Mucosa of descending colon (tissue), 3 donors: ENCODE results near the gene SLC16A7. TPM values are rescaled to one million over a fixed set of nuclear protein-coding genes. Genes with fewer than 3 reads are reported as not detected.

Source experiments
- ATAC-seq: fragments of 200-7000 bp; cut with Tn5 transposase; one replicate; pipeline ENCODE4 v1.9.1; 2020; ENCODE audit warnings: mild to moderate bottlenecking, moderate library complexity
- DNase-seq, 3 donors: peaks; one replicate each; pipeline ENCODE4 v3.0.0-alpha.2; 2020
- H3K36me3 ChIP-seq: fragments of 200-600 bp; one replicate; pipeline ENCODE4 v1.8.0; 2021; ENCODE audit warnings: low read depth, mild to moderate bottlenecking
- H3K4me1 ChIP-seq: fragments of 200-600 bp; one replicate; pipeline ENCODE4 v1.8.0; 2021; ENCODE audit warnings: low read depth, mild to moderate bottlenecking
- H3K4me3 ChIP-seq: fragments of 200-600 bp; one replicate; pipeline ENCODE4 v1.8.0; 2021; ENCODE audit warnings: mild to moderate bottlenecking
- H3K9me3 ChIP-seq: fragments of 200-600 bp; one replicate; pipeline ENCODE4 v1.8.0; 2021; ENCODE audit warnings: mild to moderate bottlenecking
- intact Hi-C, 2 donors: fragments of 100-400 bp; cut with DNase I in 1 of 2; cut with micrococcal nuclease in 1 of 2; formaldehyde crosslinking; loops; one replicate each; pipeline versions ENCODE4 v1.11.0 to v1.11.1; 2022; cut with DNase I, micrococcal nuclease
- total RNA-seq, 3 donors: library from RNA; stranded (reverse); fragmentation: NEBNext Ultra II Directional in 2 of 3; extraction: Animal tissue kit (Norgen Biotek cat#: 25700) in 2 of 3; gene quantifications; one replicate each; pipeline versions ENCODE4 v1.2.1 to v1.2.4, GENCODE V29; 2021 to 2023
- TF ChIP-seq, protein P1 (sequence below): fragments of 200-600 bp; IDR thresholded peaks from one replicate; pipeline ENCODE4 v1.8.0; 2022; ENCODE audit warnings: antibody characterized with exemption, mild to moderate bottlenecking
- donor health status: DM: no; HTN: no; CAD: no; lungs with moderate emphysema.
- donor health status: DM: no; HTN: no; CAD: no.
- donor health status: DM: no; HTN: yes; CAD: no.

SLC16A7 gene
- total RNA-seq, 3 donors from 2014 or later = 8.6 to 10.8 (median 9.0) TPM

DNA sequence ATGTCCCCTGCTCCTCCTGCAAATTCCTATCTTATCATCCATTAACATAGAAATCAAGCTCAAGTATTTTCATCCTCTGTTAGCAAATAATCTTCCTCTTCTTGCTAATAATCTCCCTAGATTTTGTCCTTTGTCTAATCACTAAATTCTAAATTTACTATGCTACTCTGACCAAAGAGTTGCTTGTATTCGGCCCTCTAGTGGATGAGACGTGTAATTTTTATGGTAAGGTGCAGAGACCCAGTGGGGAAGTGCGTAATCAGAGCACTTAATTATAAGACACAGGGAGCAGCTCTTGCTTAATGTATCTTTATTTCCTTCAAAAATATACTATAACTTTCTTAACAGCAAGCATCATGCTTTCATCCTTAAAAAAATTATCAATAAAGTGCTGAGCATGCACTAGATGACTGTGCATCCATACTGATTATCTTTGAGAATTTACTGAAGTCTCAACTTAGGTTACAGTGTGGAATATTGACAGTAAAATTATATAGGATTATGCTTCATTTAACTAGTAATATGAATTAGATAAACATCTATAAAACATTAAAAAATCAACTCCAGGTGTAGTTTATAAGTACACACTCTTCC lies 212.6 kb downstream of the SLC16A7 start:
- intact Hi-C loops = loop anchor here in 1 of 2 donors (5.0 kb wide), 1 partner anchor 406 kb away; no protein-coding TSS in a partner anchor
- peak in 1 of 3 donors; percentile 6 for DNase-seq
- Histone ChIP-seq H3K9me3 (no peaks in the 10 kb centered on the region), H3K4me1 (no peaks in the 10 kb centered on the region), H3K4me3 (no peak overlapping the region), H3K36me3 (no peaks in the 10 kb centered on the region)
- TF ChIP-seq, protein P1, sequence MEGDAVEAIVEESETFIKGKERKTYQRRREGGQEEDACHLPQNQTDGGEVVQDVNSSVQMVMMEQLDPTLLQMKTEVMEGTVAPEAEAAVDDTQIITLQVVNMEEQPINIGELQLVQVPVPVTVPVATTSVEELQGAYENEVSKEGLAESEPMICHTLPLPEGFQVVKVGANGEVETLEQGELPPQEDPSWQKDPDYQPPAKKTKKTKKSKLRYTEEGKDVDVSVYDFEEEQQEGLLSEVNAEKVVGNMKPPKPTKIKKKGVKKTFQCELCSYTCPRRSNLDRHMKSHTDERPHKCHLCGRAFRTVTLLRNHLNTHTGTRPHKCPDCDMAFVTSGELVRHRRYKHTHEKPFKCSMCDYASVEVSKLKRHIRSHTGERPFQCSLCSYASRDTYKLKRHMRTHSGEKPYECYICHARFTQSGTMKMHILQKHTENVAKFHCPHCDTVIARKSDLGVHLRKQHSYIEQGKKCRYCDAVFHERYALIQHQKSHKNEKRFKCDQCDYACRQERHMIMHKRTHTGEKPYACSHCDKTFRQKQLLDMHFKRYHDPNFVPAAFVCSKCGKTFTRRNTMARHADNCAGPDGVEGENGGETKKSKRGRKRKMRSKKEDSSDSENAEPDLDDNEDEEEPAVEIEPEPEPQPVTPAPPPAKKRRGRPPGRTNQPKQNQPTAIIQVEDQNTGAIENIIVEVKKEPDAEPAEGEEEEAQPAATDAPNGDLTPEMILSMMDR = no peak
- ATAC-seq = peak; percentile 43

DNA sequence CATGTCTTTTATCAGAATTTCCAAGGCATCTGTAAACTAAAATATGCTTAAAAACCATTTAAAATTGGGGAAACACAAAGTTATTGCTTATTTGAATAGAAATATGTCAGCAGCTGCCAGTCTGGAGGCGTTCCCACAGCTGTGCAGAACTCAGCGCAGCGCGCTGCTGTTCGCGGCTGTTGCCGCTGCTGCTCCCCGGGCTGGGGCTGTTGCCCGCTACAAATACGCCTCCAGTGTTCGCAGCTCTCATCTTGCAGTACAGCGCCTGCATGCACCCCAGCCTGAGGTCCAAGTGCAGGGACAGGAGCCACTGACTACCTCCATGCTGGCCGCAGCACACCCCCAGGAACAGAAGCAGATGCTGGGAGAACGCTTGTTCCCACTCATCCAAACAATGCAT lies 216.2 kb downstream of the SLC16A7 start:
- H3K36me3 ChIP-seq = no peaks in the 10 kb centered on the region

DNA sequence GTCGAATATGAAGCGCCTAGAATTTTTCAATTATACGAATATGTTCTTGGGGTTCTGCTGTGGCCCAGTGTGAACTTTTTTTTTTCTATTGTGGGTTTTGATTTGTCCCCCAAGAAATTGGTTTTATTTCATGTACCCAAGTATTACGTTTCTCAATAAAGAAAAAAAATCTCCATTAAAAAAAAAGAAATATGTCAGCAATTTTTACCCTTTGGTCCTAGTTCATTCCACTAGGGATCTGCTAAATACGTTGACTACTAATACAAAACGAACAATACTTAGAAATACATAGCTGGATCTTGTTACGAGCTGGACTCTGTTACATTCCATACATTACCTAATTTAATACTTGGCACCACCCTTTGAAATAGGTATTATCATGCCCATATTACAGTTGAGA lies 216.9 kb downstream of the SLC16A7 start:
- Histone ChIP-seq H3K4me1 (no peaks in the 10 kb centered on the region), H3K4me3 (no peak overlapping the region), H3K36me3 (no peaks in the 10 kb centered on the region), H3K9me3 (no peaks in the 10 kb centered on the region)
- ATAC-seq = no peak
- intact Hi-C loops = no loop called here
- no peak for DNase-seq
- TF ChIP-seq, protein P1 = no peak

More for the DNA sequence above, 216.2 kb downstream of the SLC16A7 start:
- TF ChIP-seq, protein P1 = no peak
- Histone ChIP-seq H3K4me1 (no peaks in the 10 kb centered on the region), H3K9me3 (no peaks in the 10 kb centered on the region), H3K4me3 (no peak overlapping the region)
- ATAC-seq (no peak), DNase-seq (no peak)
- intact Hi-C loops = no loop called here

DNA sequence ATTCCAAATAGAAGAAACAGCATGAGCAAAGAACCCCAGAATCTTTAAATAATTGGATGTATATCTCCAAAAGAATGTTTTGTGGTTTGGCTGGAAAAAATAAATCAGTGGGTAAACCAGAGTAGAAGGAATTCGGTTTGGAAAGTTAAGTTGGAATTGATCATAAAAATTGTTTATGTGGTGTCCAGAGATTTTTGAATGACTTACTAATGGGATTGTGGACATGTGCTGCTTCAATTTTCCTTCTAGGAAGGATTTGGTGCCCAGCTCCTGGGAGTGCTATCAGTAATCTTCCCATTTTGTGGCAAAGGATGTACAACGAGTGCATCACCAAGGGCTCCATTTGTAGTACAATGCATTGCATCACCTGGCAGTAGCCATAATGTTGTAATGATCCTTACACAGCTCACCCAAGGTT lies 224.8 kb downstream of the SLC16A7 start:
- Histone ChIP-seq H3K4me1 (no peaks in the 10 kb centered on the region), H3K4me3 (no peak overlapping the region), H3K36me3 (no peaks in the 10 kb centered on the region), H3K9me3 (no peaks in the 10 kb centered on the region)
- intact Hi-C loops = no loop called here
- TF ChIP-seq, protein P1 = no peak
- ATAC-seq = no peak
- no peak for DNase-seq

DNA sequence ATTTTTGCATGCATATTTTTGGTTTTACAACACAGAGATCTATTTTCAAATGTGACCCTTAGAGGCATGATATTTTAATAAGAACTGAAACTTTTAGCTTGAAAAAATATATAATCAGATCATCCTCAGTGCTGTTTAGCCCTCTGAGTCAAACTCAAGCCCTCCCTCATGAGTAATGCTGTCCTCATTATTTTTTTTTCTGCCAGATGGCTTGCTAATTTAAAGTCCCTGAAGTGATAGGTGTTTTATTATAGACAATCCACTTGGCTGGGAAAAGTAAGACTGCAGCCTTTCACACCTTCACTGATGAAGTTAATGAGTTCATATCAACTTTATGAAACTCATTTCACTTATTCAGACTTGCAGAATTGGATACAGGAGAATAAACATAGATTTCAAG lies 227.7 kb downstream of the SLC16A7 start:
- Histone ChIP-seq H3K4me3 (no peak overlapping the region), H3K9me3 (no peaks in the 10 kb centered on the region), H3K36me3 (no peaks in the 10 kb centered on the region), H3K4me1 (no peaks in the 10 kb centered on the region)
- TF ChIP-seq, protein P1 = no peak
- DNase-seq (no peak), ATAC-seq (no peak)
- intact Hi-C loops = no loop called here

DNA sequence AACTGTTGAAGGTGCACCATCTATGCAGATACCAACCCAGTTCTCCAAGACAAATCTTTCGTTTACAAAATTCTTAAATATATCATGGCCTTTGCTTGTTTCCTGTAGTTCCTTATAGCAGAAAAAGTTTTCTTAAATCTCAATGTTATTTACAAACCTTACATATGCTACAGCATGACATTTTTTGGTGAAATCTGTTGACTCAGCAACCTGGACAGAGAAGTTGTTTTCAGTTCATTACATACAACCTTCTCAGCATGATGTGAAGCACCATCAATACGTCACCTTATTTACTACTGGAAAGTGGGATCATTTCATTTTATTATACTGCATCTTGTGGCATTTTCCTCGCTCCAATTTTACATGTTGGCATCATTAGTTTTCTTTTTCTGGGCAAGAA lies 231.9 kb downstream of the SLC16A7 start:
- no peaks in the 10 kb centered on the region for H3K4me1 ChIP-seq
- no peaks in the 10 kb centered on the region for H3K9me3 ChIP-seq
- DNase-seq = no peak
- ATAC-seq = no peak
- TF ChIP-seq, protein P1 = no peak
- H3K4me3 ChIP-seq = no peak overlapping the region
- intact Hi-C loops = no loop called here
- H3K36me3 ChIP-seq = no peaks in the 10 kb centered on the region
